ENCODE data around the gene METTL24.
"Not testable (repeated sequence)": the region's sequence is repeated elsewhere in the genome, so short reads cannot be mapped to it uniquely, and the experiment has no call there.

Gene METTL24

GRCh38 chr6:110303692-110304091 is 54.5 kb downstream of the METTL24 start:
- H3K4me2 ChIP-seq (ENCODE audit: low read length); H3K4me1 ChIP-seq (ENCODE audit: control insufficient read depth, insufficient read depth, low read length); H3K27me3 ChIP-seq (ENCODE audit: control insufficient read depth, insufficient read depth, low read length); H3K4me3 ChIP-seq (ENCODE audit: low read length); H3K36me3 ChIP-seq (ENCODE audit: insufficient read depth, low read length); H3K9ac ChIP-seq (ENCODE audit: low read depth, low read length); H3K9me3 ChIP-seq (replicated peaks; ENCODE audit: low read length): not testable (repeated sequence)

DNA sequence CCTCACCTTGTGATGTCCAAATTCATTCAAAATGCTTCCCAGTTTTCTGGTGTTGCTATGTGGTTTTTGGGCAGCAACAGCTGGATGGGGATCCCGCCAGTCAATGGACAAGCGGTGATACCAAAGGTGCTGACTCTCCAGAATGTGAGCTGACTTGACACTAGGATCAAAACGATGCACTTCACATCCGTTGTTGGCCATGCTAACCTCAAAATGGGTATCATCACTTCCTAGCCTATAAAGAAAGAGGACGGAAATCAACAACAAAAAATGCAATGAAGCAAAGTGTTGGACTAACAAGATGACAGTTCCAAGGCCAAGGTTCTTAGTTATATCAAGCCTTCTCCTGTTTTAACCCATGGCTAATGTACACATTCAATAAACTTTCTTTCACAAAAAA is 59.2 kb downstream of the METTL24 start:
- H3K9ac ChIP-seq (ENCODE audit: low read depth, low read length), result no peak overlapping the region
- no peaks in the 10 kb centered on the region for H3K4me1 ChIP-seq (ENCODE audit: control insufficient read depth, insufficient read depth, low read length)
- no peak overlapping the region for H3K4me3 ChIP-seq (ENCODE audit: low read length)
- peaks cover 27% of the 10 kb centered on the region for H3K27me3 ChIP-seq (ENCODE audit: control insufficient read depth, insufficient read depth, low read length)
- H3K4me2 ChIP-seq (ENCODE audit: low read length), result no peak overlapping the region
- H3K36me3 ChIP-seq (ENCODE audit: insufficient read depth, low read length), result no peaks in the 10 kb centered on the region
- no peaks in the 10 kb centered on the region for H3K9me3 ChIP-seq (replicated peaks; ENCODE audit: low read length)

DNA sequence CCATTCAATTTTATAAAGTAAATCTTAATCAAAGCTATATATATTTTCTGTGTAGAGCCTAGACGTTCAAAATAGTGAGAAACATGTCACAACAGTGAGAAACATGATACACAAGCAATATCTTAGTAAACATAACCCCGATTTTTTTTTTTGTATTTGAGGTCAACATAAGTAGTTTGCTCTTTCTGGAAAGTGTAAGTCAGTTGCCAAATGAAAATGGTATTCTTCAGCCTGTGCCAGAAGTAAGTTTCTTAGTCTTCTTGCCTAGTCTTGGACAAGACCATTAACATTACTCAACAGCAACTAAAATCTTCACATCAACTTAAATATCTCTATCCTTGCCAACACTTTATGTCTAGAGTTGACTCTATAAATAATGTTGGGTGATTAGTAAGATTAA is 59.7 kb downstream of the METTL24 start:
- Histone ChIP-seq H3K4me1 (ENCODE audit: control insufficient read depth, insufficient read depth, low read length) (no peaks in the 10 kb centered on the region), H3K9ac (ENCODE audit: low read depth, low read length) (no peak overlapping the region), H3K4me2 (ENCODE audit: low read length) (no peak overlapping the region)

GRCh38 chr6:110296241-110297025 is 61.7 kb downstream of the METTL24 start:
- no peaks in the 10 kb centered on the region for H3K4me1 ChIP-seq (ENCODE audit: control insufficient read depth, insufficient read depth, low read length)
- H3K36me3 ChIP-seq (ENCODE audit: insufficient read depth, low read length), result no peaks in the 10 kb centered on the region
- H3K9ac ChIP-seq (ENCODE audit: low read depth, low read length), result no peak overlapping the region
- no peaks in the 10 kb centered on the region for H3K9me3 ChIP-seq (replicated peaks; ENCODE audit: low read length)
- no peak overlapping the region for H3K4me2 ChIP-seq (ENCODE audit: low read length)
- peaks cover 36% of the 10 kb centered on the region for H3K27me3 ChIP-seq (ENCODE audit: control insufficient read depth, insufficient read depth, low read length)
- no peak overlapping the region for H3K4me3 ChIP-seq (ENCODE audit: low read length)

More for the DNA sequence above, 59.7 kb downstream of the METTL24 start:
- Histone ChIP-seq H3K36me3 (ENCODE audit: insufficient read depth, low read length) (no peaks in the 10 kb centered on the region), H3K4me3 (ENCODE audit: low read length) (no peak overlapping the region), H3K27me3 (ENCODE audit: control insufficient read depth, insufficient read depth, low read length) (peaks cover 27% of the 10 kb centered on the region), H3K9me3 (replicated peaks; ENCODE audit: low read length) (no peaks in the 10 kb centered on the region)

GRCh38 chr6:110295451-110296165 is 62.5 kb downstream of the METTL24 start:
- Histone ChIP-seq H3K4me1 (ENCODE audit: control insufficient read depth, insufficient read depth, low read length) (no peaks in the 10 kb centered on the region), H3K9ac (ENCODE audit: low read depth, low read length) (no peak overlapping the region), H3K27me3 (ENCODE audit: control insufficient read depth, insufficient read depth, low read length) (peaks cover 36% of the 10 kb centered on the region), H3K4me2 (ENCODE audit: low read length) (no peak overlapping the region), H3K36me3 (ENCODE audit: insufficient read depth, low read length) (no peaks in the 10 kb centered on the region), H3K4me3 (ENCODE audit: low read length) (no peak overlapping the region), H3K9me3 (replicated peaks; ENCODE audit: low read length) (no peaks in the 10 kb centered on the region)

GRCh38 chr6:110287462-110288341 is 70.4 kb downstream of the METTL24 start:
- H3K9ac ChIP-seq (ENCODE audit: low read depth, low read length), result no peak overlapping the region
- no peaks in the 10 kb centered on the region for H3K4me1 ChIP-seq (ENCODE audit: control insufficient read depth, insufficient read depth, low read length)
- no peak overlapping the region for H3K4me3 ChIP-seq (ENCODE audit: low read length)
- H3K36me3 ChIP-seq (ENCODE audit: insufficient read depth, low read length), result no peaks in the 10 kb centered on the region
- H3K9me3 ChIP-seq (replicated peaks; ENCODE audit: low read length), result no peaks in the 10 kb centered on the region
- peaks cover 31% of the 10 kb centered on the region for H3K27me3 ChIP-seq (ENCODE audit: control insufficient read depth, insufficient read depth, low read length)
- no peak overlapping the region for H3K4me2 ChIP-seq (ENCODE audit: low read length)

DNA sequence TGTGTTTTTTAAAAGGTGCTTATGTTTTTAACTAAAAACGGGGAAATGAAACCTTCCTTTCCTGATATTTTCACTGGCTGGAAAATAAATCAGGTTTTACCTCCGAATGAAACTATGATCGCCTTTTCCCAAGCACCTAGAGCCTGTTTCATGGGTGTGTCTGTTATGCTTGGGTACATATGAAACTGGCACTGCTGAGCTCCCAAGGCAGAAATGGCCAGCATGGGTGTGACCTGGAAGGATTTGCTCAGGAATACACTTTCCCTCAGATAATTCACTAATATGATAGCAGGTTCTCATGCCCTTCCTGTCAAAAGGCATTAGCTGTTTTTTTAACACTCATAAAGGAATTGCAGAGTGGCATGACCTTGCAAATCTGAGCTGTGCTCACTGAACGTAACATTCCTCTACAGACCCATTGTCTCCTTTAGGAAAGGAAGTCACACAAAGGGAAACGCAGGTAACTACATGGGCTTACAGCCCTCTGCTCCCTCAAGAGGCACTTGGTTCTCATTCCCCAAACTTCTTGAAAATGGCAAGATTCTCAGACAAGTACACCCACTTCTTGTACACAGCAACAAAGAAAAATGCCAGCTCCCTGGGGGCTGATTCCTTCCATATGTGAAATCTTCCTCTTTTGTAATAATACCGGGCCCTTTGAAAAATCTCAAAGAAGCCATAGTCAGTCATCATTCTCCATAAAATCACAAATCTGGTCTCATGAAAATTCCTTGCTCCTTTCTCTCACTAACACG is 72.7 kb downstream of the METTL24 start:
- Histone ChIP-seq H3K9ac (ENCODE audit: low read depth, low read length) (no peak overlapping the region), H3K36me3 (ENCODE audit: insufficient read depth, low read length) (no peaks in the 10 kb centered on the region), H3K9me3 (replicated peaks; ENCODE audit: low read length) (no peaks in the 10 kb centered on the region), H3K27me3 (ENCODE audit: control insufficient read depth, insufficient read depth, low read length) (peaks cover 30% of the 10 kb centered on the region), H3K4me2 (ENCODE audit: low read length) (no peak overlapping the region), H3K4me3 (ENCODE audit: low read length) (no peak overlapping the region), H3K4me1 (ENCODE audit: control insufficient read depth, insufficient read depth, low read length) (no peaks in the 10 kb centered on the region)

DNA sequence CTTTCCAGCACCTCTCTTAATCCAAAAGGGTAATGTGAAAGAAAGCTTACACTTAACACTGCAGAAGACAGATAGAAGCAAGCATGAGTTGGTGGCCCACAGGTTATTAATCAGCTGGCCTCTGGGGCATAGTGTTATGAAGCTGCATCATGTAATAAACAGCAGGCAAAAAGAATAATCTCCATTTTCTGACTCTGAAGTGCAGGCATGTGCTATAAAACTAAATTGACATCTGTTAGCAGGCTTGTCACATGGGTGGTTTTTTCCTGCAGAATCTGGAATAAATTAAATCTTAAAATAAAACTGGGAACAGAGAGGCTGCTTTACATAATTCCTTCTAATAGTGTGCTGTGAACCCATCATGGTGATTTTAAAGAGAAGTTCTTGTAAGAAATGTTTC is 73.3 kb downstream of the METTL24 start:
- Histone ChIP-seq H3K36me3 (ENCODE audit: insufficient read depth, low read length) (no peaks in the 10 kb centered on the region), H3K4me2 (ENCODE audit: low read length) (no peak overlapping the region), H3K9ac (ENCODE audit: low read depth, low read length) (no peak overlapping the region), H3K27me3 (ENCODE audit: control insufficient read depth, insufficient read depth, low read length) (peaks cover 30% of the 10 kb centered on the region), H3K4me1 (ENCODE audit: control insufficient read depth, insufficient read depth, low read length) (no peaks in the 10 kb centered on the region), H3K4me3 (ENCODE audit: low read length) (no peak overlapping the region), H3K9me3 (replicated peaks; ENCODE audit: low read length) (no peaks in the 10 kb centered on the region)

DNA sequence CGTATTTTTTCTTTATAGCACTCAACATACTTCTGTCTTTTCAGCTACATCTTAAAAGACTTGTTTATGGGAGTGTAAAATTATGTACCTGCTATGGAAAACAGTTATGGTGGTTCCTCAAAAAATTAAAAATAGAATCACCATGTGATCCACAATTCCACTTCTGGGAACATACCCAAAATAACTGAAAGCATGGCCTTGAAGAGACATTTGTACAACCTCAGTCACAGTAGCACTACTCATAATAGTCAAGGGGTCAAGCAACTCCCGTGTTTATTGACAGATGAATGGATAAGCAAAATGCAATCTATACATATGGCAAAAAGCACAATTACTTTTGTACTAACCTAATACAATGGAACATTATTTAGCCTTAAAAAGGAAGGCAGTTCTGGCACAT is 74.5 kb downstream of the METTL24 start:
- no peak overlapping the region for H3K4me2 ChIP-seq (ENCODE audit: low read length)
- H3K36me3 ChIP-seq (ENCODE audit: insufficient read depth, low read length), result no peaks in the 10 kb centered on the region
- peaks cover 27% of the 10 kb centered on the region for H3K27me3 ChIP-seq (ENCODE audit: control insufficient read depth, insufficient read depth, low read length)
- no peak overlapping the region for H3K4me3 ChIP-seq (ENCODE audit: low read length)
- H3K9ac ChIP-seq (ENCODE audit: low read depth, low read length), result no peak overlapping the region
- H3K9me3 ChIP-seq (replicated peaks; ENCODE audit: low read length), result no peaks in the 10 kb centered on the region
- no peaks in the 10 kb centered on the region for H3K4me1 ChIP-seq (ENCODE audit: control insufficient read depth, insufficient read depth, low read length)

GRCh38 chr6:110282412-110282811 is 75.7 kb downstream of the METTL24 start:
- H3K36me3 ChIP-seq (ENCODE audit: insufficient read depth, low read length), result no peaks in the 10 kb centered on the region
- no peak overlapping the region for H3K9ac ChIP-seq (ENCODE audit: low read depth, low read length)
- H3K9me3 ChIP-seq (replicated peaks; ENCODE audit: low read length), result no peaks in the 10 kb centered on the region
- H3K4me3 ChIP-seq (ENCODE audit: low read length), result no peak overlapping the region
- peaks cover 27% of the 10 kb centered on the region for H3K27me3 ChIP-seq (ENCODE audit: control insufficient read depth, insufficient read depth, low read length)
- H3K4me2 ChIP-seq (ENCODE audit: low read length), result no peak overlapping the region
- H3K4me1 ChIP-seq (ENCODE audit: control insufficient read depth, insufficient read depth, low read length), result no peaks in the 10 kb centered on the region
